Stomach (tissue), 4 donors: ENCODE results near the gene SMC1B.
"Not testable (repeated sequence)": the region's sequence is repeated elsewhere in the genome, so short reads cannot be mapped to it uniquely, and the experiment has no call there.

Experiments
- CTCF ChIP-seq, 7 experiments: fragments of 450-650 bp in 4 of 7; fragments of 200-600 bp in 3 of 7; sonication (generic) in 3 of 7; IDR thresholded peaks; one replicate each; pipeline ENCODE4 v1.5.1; 2016 to 2019; ENCODE audit warnings: antibody characterized with exemption in 7 of 7, control low read depth in 2 of 7, mild to moderate bottlenecking in 1 of 7
- EP300 ChIP-seq: sonication (generic); formaldehyde crosslinking; IDR thresholded peaks from one replicate; pipeline ENCODE4 v1.6.1; 2017; ENCODE audit warnings: antibody characterized with exemption
- POLR2A ChIP-seq, 4 donors: fragments of 450-650 bp; IDR thresholded peaks; one replicate each; pipeline ENCODE4 v1.6.1; 2016; ENCODE audit warnings: antibody characterized with exemption in 4 of 4, control low read depth in 2 of 4, mild to moderate bottlenecking in 1 of 4, moderate library complexity in 1 of 4
- POLR2AphosphoS5 ChIP-seq, 3 donors: sonication (generic); formaldehyde crosslinking; IDR thresholded peaks; one replicate each; pipeline ENCODE4 v1.6.1; 2016; ENCODE audit warnings: antibody characterized with exemption in 3 of 3

- TF ChIP-seq POLR2A (IDR thresholded peaks at IDR 0.05); EP300; CTCF (IDR thresholded peaks at IDR 0.05); POLR2AphosphoS5 (IDR thresholded peaks at IDR 0.05): not testable (repeated sequence)
These were observed 23.6 kb upstream of the SMC1B start for GRCh38 chr22:45436871-45437517.
